PC-9 (cell line): Measurements from ENCODE around the gene PDGFD. TPM values are rescaled to one million over a fixed set of nuclear protein-coding genes. Genes with fewer than 3 reads are reported as not detected.

Experiments
- BruUV-seq: library from RNA; stranded (reverse); fragments of 400-500 nt; replicated peaks from 2 replicates; lab custom pipeline; 2021; lab: Mats Ljungman, UMichigan
- CTCF ChIA-PET: fragments of 300-600 bp; sonication (Branson Sonifier 250); formaldehyde crosslinking; loops from one replicate; lab custom pipeline; 2022; ENCODE audit warnings: antibody characterized with exemption; lab: Charles Lee
- POLR2A ChIA-PET: fragments of 300-600 bp; sonication (Branson Sonifier 250); formaldehyde crosslinking; loops from one replicate; lab custom pipeline; 2022; ENCODE audit warnings: antibody characterized with exemption; ENCODE audit not compliant: unreplicated experiment; lab: Charles Lee
- DNase-seq, 2 experiments: peaks; one replicate each; pipeline versions ENCODE4 v3.0.0 to v3.0.0-alpha.2; 2015 to 2022; ENCODE audit warnings: mixed read lengths in 1 of 2
- H2AFZ ChIP-seq: fragments of 200-600 bp; sonication (generic); 2 replicates; pipeline ENCODE4 v1.8.1; 2017; ENCODE audit warnings: antibody characterized with exemption
- H3F3A ChIP-seq: fragments of 200-600 bp; sonication (generic); 2 replicates; pipeline ENCODE4 v1.8.1; 2017; ENCODE audit warnings: antibody characterized with exemption, mild to moderate bottlenecking, low read depth; ENCODE audit not compliant: insufficient read depth
- H3K27ac ChIP-seq: fragments of 200-600 bp; sonication (generic); 2 replicates; pipeline ENCODE4 v1.6.1; 2016; ENCODE audit warnings: mixed run types
- H3K27me3 ChIP-seq: fragments of 200-600 bp; sonication (generic); 2 replicates; pipeline ENCODE4 v1.6.1; 2016; ENCODE audit warnings: low read depth, mixed run types; ENCODE audit not compliant: insufficient read depth
- H3K36me3 ChIP-seq: fragments of 200-600 bp; sonication (generic); 2 replicates; pipeline ENCODE4 v1.6.1; 2016; ENCODE audit warnings: low read depth, mixed run types
- H3K4me1 ChIP-seq: fragments of 200-600 bp; sonication (generic); replicated peaks from 2 replicates; pipeline ENCODE4 v1.6.1; 2016; ENCODE audit warnings: mixed run types; ENCODE audit not compliant: insufficient read depth
- H3K4me2 ChIP-seq: fragments of 200-600 bp; sonication (generic); 2 replicates; pipeline ENCODE4 v1.6.1; 2017; ENCODE audit warnings: mixed run types
- H3K4me3 ChIP-seq: fragments of 200-600 bp; sonication (generic); 2 replicates; pipeline ENCODE4 v1.6.1; 2016; ENCODE audit warnings: mixed run types
- H3K79me2 ChIP-seq: fragments of 200-600 bp; sonication (generic); 2 replicates; pipeline ENCODE4 v1.6.1; 2017; ENCODE audit warnings: low read depth, mixed run types
- H3K9me2 ChIP-seq: fragments of 200-600 bp; sonication (generic); 2 replicates; pipeline ENCODE4 v1.8.1; 2017; ENCODE audit warnings: mild to moderate bottlenecking; ENCODE audit not compliant: insufficient read depth
- H3K9me3 ChIP-seq: fragments of 200-600 bp; sonication (generic); 2 replicates; pipeline ENCODE4 v1.8.1; 2016; ENCODE audit warnings: low read depth; ENCODE audit not compliant: insufficient read depth
- H4K20me1 ChIP-seq: fragments of 200-600 bp; sonication (generic); 2 replicates; pipeline ENCODE4 v1.8.1; 2017; ENCODE audit not compliant: insufficient read depth
- CTCF ChIP-seq: fragments of 200-600 bp; sonication (generic); conservative IDR thresholded peaks from 2 replicates; pipeline ENCODE4 v1.6.1; 2017; ENCODE audit warnings: mixed run types, antibody characterized with exemption, mild to moderate bottlenecking, moderate library complexity
- EZH2 ChIP-seq: fragments of 200-600 bp; sonication (generic); IDR thresholded peaks from 2 replicates; pipeline ENCODE4 v1.8.0; 2017; ENCODE audit warnings: antibody characterized with exemption, low read depth
- intact Hi-C: fragments of 100-400 bp; cut with micrococcal nuclease; formaldehyde crosslinking; loops from one replicate; pipeline ENCODE4 v1.10.0; 2022; ENCODE audit not compliant: unreplicated experiment
- total RNA-seq: library from RNA; stranded (reverse); gene quantifications from 2 replicates; pipeline ENCODE4 v1.2.3, GENCODE V29; 2021

The PDGFD gene
- total RNA-seq, 1 experiment from 2014 or later: 6.1 TPM

- no peaks in the 10 kb centered on the region for H3K9me3 ChIP-seq
- POLR2A ChIA-PET: no interaction called here
These were observed 57.7 kb downstream of the PDGFD start for GRCh38 chr11:104106136-104106754.

GRCh38 chr11:104105155-104105554, 58.8 kb downstream of the PDGFD start:
- H3K36me3 ChIP-seq: no peaks in the 10 kb centered on the region
- no peak overlapping the region for H2AFZ ChIP-seq
- H3K27ac ChIP-seq: no peak overlapping the region
- no peak for DNase-seq
- 0 out of 2 replicates have a peak, but pooled peaks cover 3% of the 10 kb centered on the region for H3F3A ChIP-seq
- ChIA-PET POLR2A (no interaction called here), CTCF (no interaction called here)
- H3K4me2 ChIP-seq: no peak overlapping the region
- H3K4me1 ChIP-seq: no peaks in the 10 kb centered on the region
- H3K4me3 ChIP-seq: no peak overlapping the region
- no peaks in the 10 kb centered on the region for H3K79me2 ChIP-seq
- no peak for TF ChIP-seq EZH2
- no peak for TF ChIP-seq CTCF
- H3K9me2 ChIP-seq: no peaks in the 10 kb centered on the region
- no TSS peak for BruUV-seq
- intact Hi-C loops: no loop called here
- H3K27me3 ChIP-seq: no peaks in the 10 kb centered on the region
- no peaks in the 10 kb centered on the region for H3K9me3 ChIP-seq
- H4K20me1 ChIP-seq: no peaks in the 10 kb centered on the region; the same call in 1 of the 2 replicates

More at GRCh38 chr11:104106136-104106754, 57.7 kb downstream of the PDGFD start:
- Histone ChIP-seq H3F3A (0 out of 2 replicates have a peak, but pooled peaks cover 3% of the 10 kb centered on the region), H3K27ac (no peak overlapping the region), H3K4me1 (no peaks in the 10 kb centered on the region), H2AFZ (no peak overlapping the region), H4K20me1 (no peaks in the 10 kb centered on the region; the same call in 1 of the 2 replicates), H3K27me3 (no peaks in the 10 kb centered on the region), H3K4me2 (no peak overlapping the region), H3K36me3 (no peaks in the 10 kb centered on the region), H3K9me2 (no peaks in the 10 kb centered on the region), H3K79me2 (no peaks in the 10 kb centered on the region), H3K4me3 (no peak overlapping the region)
- TF ChIP-seq CTCF (no peak), EZH2 (no peak)
- no TSS peak for BruUV-seq
- CTCF ChIA-PET: no interaction called here
- intact Hi-C loops: no loop called here
- no peak for DNase-seq

- intact Hi-C loops: no loop called here
- BruUV-seq: no TSS peak
- ChIA-PET POLR2A (interaction anchor here (0.6 kb wide), 1 partner anchor 456 kb away, joined by 7 read pairs; no protein-coding TSS in a partner anchor), CTCF (no interaction called here)
- no peak for DNase-seq
- no peaks in the 10 kb centered on the region for H3K36me3 ChIP-seq
- H3K4me2 ChIP-seq: no peak overlapping the region
- no peaks in the 10 kb centered on the region for H3K27me3 ChIP-seq
- no peaks in the 10 kb centered on the region for H3K4me1 ChIP-seq
- H3K79me2 ChIP-seq: no peaks in the 10 kb centered on the region
- H3K4me3 ChIP-seq: no peak overlapping the region
- no peaks in the 10 kb centered on the region; the same call in 1 of the 2 replicates for H4K20me1 ChIP-seq
- no peak overlapping the region for H3K27ac ChIP-seq
- H3K9me2 ChIP-seq: no peaks in the 10 kb centered on the region
- H3F3A ChIP-seq: 0 out of 2 replicates have a peak, but pooled peaks cover 3% of the 10 kb centered on the region
- TF ChIP-seq CTCF: no peak
- no peak for TF ChIP-seq EZH2
- no peak overlapping the region for H2AFZ ChIP-seq
- H3K9me3 ChIP-seq: no peaks in the 10 kb centered on the region
These were observed 59.3 kb downstream of the PDGFD start for GRCh38 chr11:104104664-104105063.
